SK-N-SH treated with all-trans-retinoic acid at 6 μM for 48 hours (cell line): ENCODE measurements around the gene COA7.

Experiments used
- ATAC-seq: fragments of 200-7000 bp; cut with Tn5 transposase; 3 replicates; pipeline ENCODE4 v1.9.1; 2020; ENCODE audit warnings: mild to moderate bottlenecking, moderate library complexity
- ARNTL ChIP-seq: fragments of 450-650 bp; formaldehyde crosslinking; IDR thresholded peaks from 2 replicates; pipeline ENCODE4 v1.5.0; 2020; ENCODE audit warnings: low read depth, mild to moderate bottlenecking, moderate library complexity, borderline replicate concordance
- BACH2 ChIP-seq: fragments of 250-450 bp; sonication (Bioruptor Pico); IDR thresholded peaks from 2 replicates; pipeline ENCODE4 v1.9.0; 2021; ENCODE audit warnings: mild to moderate bottlenecking, borderline replicate concordance
- ESRRG ChIP-seq: fragments of 250-450 bp; sonication (Bioruptor Pico); IDR thresholded peaks from 2 replicates; pipeline ENCODE4 v1.6.1; 2021; ENCODE audit warnings: mild to moderate bottlenecking
- GLIS3 ChIP-seq: fragments of 250-450 bp; sonication (Bioruptor Pico); IDR thresholded peaks from 2 replicates; pipeline ENCODE4 v1.5.0; 2020; ENCODE audit warnings: mild to moderate bottlenecking, moderate library complexity
- ISL1 ChIP-seq: fragments of 250-450 bp; sonication (Bioruptor Pico); IDR thresholded peaks from 2 replicates; pipeline ENCODE4 v2.1.2; 2022; ENCODE audit warnings: mild to moderate bottlenecking, moderate library complexity
- PPARA ChIP-seq: fragments of 250-450 bp; sonication (Bioruptor Pico); IDR thresholded peaks from 2 replicates; pipeline ENCODE4 v1.5.0; 2020; ENCODE audit warnings: mild to moderate bottlenecking, borderline replicate concordance
- SNAI2 ChIP-seq: fragments of 250-450 bp; sonication (Bioruptor Pico); IDR thresholded peaks from 2 replicates; pipeline ENCODE4 v1.5.0; 2020; ENCODE audit warnings: mild to moderate bottlenecking, moderate library complexity
- TCF4 ChIP-seq: fragments of 250-450 bp; sonication (Bioruptor Pico); IDR thresholded peaks from 2 replicates; pipeline ENCODE4 v1.8.0; 2021; ENCODE audit warnings: mild to moderate bottlenecking, moderate library complexity, borderline replicate concordance
- TOX ChIP-seq: fragments of 250-450 bp; sonication (Bioruptor Pico); IDR thresholded peaks from 2 replicates; pipeline ENCODE4 v1.8.0; 2021; ENCODE audit warnings: mild to moderate bottlenecking, moderate library complexity, borderline replicate concordance
- ZC3H10 ChIP-seq: fragments of 250-450 bp; sonication (Bioruptor Pico); IDR thresholded peaks from 2 replicates; pipeline ENCODE4 v1.5.1; 2021; ENCODE audit warnings: mild to moderate bottlenecking, moderate library complexity
- ZFP3 ChIP-seq: fragments of 250-450 bp; sonication (Bioruptor Pico); IDR thresholded peaks from 2 replicates; pipeline ENCODE4 v1.5.0; 2020; ENCODE audit warnings: mild to moderate bottlenecking, moderate library complexity
- ZNF565 ChIP-seq: fragments of 450-650 bp; formaldehyde crosslinking; conservative IDR thresholded peaks from 2 replicates; pipeline ENCODE4 v1.5.0; 2020; ENCODE audit warnings: low read depth, mild to moderate bottlenecking, moderate library complexity
- ZNF70 ChIP-seq: fragments of 450-650 bp; formaldehyde crosslinking; IDR thresholded peaks from 2 replicates; pipeline ENCODE4 v1.5.0; 2020; ENCODE audit warnings: mild to moderate bottlenecking, moderate library complexity
- ZNF8 ChIP-seq: fragments of 450-650 bp; formaldehyde crosslinking; IDR thresholded peaks from 2 replicates; pipeline ENCODE4 v1.5.0; 2020; ENCODE audit warnings: mild to moderate bottlenecking, moderate library complexity
- TF ChIP-seq, protein P1 (sequence below): fragments of 250-450 bp; sonication (Bioruptor Pico); IDR thresholded peaks from 2 replicates; pipeline ENCODE4 v1.5.1; 2020; ENCODE audit warnings: low read depth, mild to moderate bottlenecking, moderate library complexity
- TF ChIP-seq, protein P2 (sequence below): fragments of 250-450 bp; sonication (Bioruptor Pico); IDR thresholded peaks from 2 replicates; pipeline ENCODE4 v1.8.0; 2021; ENCODE audit warnings: low read depth, mild to moderate bottlenecking, moderate library complexity, borderline replicate concordance
- TF ChIP-seq, protein P3 (sequence below): fragments of 250-450 bp; sonication (Bioruptor Pico); IDR thresholded peaks from 2 replicates; pipeline ENCODE4 v1.5.0; 2020; ENCODE audit warnings: mild to moderate bottlenecking, moderate library complexity
- TF ChIP-seq, protein P4 (sequence below): fragments of 250-450 bp; sonication (Bioruptor Pico); IDR thresholded peaks from 2 replicates; pipeline ENCODE4 v1.8.0; 2020; ENCODE audit warnings: mild to moderate bottlenecking, moderate library complexity, borderline replicate concordance
- TF ChIP-seq, protein P5 (sequence below): fragments of 250-450 bp; sonication (Bioruptor Pico); IDR thresholded peaks from 2 replicates; pipeline ENCODE4 v1.5.1; 2021; ENCODE audit warnings: mild to moderate bottlenecking, moderate library complexity

COA7 gene

DNA sequence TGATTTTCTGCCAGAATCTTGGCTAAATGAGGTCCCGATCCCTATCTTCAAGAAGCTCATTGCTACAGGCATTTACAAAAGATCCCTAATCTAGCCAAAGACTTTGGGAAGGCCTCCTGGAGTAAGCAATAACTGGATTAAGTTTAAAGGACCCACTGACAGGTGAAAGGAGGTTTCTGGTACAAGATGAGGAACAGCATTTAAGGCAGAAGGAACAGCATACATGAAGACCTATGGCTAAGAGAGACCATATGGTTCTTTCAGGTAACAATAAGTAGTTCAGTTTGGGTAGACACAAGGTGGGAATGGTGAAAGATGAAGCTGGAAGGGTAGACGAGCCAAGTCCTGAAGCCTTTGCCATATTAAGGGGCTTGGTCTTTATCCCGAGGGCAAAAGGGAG lies 37.3 kb downstream of the COA7 start:
- ATAC-seq = no peak
- TF ChIP-seq GLIS3 (no peak), ZNF565 (CRISPR knock-in tag) (no peak), PPARA (CRISPR knock-in tag) (no peak)

DNA sequence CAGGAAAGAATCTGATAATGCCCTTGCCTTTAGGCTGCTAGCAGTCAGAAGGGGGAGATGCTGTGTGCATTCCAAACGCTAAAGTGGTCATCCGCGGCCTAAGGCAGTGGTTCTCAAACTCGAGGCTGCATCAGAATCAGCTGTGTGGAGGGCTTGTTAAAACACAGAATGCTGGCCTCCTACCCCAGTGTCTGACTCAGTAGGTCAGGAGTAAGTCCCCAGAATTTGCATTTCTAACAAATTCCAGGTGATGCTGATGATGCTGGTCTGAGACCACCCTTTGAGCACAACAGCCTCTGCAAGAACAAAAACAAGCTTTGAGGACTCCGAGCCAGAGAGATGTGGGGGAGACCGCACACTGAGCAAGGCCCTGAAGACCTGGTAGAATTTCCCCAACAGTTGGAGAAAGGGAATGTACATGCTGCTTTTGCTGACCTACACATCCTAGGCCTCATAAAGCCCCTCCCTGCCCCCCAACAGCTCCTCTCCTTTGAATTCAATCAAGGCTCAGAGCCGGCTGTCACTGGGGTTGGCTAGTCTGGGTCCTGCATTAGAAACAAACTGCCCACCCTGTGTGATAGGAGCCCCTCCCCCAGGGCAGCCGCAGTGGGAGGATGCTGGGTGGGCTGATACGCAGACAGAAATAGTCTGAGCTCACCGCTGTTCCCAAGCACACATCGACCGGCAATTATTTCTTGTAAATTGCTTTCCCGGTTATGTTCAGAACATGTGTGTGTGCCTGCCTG lies 38.1 kb downstream of the COA7 start:
- no peak for ATAC-seq

DNA sequence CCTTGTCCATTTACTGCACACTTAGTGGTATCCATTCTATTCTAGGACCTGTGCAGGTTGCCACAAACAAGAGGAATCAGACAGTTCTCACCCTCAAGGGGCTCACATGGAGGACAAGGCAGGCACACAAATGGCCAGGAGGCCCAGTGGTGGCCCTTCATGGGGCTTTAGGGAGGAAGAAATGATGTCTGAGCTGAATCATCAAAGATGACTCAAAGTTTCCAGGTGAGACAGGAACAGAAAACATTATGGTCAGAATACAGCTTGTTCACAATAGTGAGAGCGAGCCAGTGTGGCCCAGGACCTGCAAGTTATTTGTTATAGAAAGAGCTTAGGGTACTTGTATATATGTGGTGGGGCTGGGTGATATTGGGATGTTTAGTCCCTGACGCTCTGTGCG lies 38.8 kb downstream of the COA7 start:
- no peak for ATAC-seq
- TF ChIP-seq, protein P1, sequence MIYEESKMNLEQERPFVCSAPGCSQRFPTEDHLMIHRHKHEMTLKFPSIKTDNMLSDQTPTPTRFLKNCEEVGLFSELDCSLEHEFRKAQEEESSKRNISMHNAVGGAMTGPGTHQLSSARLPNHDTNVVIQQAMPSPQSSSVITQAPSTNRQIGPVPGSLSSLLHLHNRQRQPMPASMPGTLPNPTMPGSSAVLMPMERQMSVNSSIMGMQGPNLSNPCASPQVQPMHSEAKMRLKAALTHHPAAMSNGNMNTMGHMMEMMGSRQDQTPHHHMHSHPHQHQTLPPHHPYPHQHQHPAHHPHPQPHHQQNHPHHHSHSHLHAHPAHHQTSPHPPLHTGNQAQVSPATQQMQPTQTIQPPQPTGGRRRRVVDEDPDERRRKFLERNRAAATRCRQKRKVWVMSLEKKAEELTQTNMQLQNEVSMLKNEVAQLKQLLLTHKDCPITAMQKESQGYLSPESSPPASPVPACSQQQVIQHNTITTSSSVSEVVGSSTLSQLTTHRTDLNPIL (CRISPR knock-in tag) = no peak
- TF ChIP-seq SNAI2 (CRISPR knock-in tag) (no peak), ZC3H10 (no peak), TOX (CRISPR knock-in tag) (no peak), ARNTL (no peak), ZNF8 (CRISPR knock-in tag) (no peak), PPARA (CRISPR knock-in tag) (no peak), ISL1 (CRISPR knock-in tag) (no peak)
- TF ChIP-seq, protein P2, sequence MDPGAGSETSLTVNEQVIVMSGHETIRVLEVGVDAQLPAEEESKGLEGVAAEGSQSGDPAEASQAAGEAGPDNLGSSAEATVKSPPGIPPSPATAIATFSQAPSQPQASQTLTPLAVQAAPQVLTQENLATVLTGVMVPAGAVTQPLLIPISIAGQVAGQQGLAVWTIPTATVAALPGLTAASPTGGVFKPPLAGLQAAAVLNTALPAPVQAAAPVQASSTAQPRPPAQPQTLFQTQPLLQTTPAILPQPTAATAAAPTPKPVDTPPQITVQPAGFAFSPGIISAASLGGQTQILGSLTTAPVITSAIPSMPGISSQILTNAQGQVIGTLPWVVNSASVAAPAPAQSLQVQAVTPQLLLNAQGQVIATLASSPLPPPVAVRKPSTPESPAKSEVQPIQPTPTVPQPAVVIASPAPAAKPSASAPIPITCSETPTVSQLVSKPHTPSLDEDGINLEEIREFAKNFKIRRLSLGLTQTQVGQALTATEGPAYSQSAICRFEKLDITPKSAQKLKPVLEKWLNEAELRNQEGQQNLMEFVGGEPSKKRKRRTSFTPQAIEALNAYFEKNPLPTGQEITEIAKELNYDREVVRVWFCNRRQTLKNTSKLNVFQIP = no peak

More for the DNA sequence above, 38.1 kb downstream of the COA7 start:
- TF ChIP-seq, protein P3, sequence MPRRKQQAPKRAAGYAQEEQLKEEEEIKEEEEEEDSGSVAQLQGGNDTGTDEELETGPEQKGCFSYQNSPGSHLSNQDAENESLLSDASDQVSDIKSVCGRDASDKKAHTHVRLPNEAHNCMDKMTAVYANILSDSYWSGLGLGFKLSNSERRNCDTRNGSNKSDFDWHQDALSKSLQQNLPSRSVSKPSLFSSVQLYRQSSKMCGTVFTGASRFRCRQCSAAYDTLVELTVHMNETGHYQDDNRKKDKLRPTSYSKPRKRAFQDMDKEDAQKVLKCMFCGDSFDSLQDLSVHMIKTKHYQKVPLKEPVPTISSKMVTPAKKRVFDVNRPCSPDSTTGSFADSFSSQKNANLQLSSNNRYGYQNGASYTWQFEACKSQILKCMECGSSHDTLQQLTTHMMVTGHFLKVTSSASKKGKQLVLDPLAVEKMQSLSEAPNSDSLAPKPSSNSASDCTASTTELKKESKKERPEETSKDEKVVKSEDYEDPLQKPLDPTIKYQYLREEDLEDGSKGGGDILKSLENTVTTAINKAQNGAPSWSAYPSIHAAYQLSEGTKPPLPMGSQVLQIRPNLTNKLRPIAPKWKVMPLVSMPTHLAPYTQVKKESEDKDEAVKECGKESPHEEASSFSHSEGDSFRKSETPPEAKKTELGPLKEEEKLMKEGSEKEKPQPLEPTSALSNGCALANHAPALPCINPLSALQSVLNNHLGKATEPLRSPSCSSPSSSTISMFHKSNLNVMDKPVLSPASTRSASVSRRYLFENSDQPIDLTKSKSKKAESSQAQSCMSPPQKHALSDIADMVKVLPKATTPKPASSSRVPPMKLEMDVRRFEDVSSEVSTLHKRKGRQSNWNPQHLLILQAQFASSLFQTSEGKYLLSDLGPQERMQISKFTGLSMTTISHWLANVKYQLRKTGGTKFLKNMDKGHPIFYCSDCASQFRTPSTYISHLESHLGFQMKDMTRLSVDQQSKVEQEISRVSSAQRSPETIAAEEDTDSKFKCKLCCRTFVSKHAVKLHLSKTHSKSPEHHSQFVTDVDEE (CRISPR knock-in tag) = no peak
- TF ChIP-seq, protein P4, sequence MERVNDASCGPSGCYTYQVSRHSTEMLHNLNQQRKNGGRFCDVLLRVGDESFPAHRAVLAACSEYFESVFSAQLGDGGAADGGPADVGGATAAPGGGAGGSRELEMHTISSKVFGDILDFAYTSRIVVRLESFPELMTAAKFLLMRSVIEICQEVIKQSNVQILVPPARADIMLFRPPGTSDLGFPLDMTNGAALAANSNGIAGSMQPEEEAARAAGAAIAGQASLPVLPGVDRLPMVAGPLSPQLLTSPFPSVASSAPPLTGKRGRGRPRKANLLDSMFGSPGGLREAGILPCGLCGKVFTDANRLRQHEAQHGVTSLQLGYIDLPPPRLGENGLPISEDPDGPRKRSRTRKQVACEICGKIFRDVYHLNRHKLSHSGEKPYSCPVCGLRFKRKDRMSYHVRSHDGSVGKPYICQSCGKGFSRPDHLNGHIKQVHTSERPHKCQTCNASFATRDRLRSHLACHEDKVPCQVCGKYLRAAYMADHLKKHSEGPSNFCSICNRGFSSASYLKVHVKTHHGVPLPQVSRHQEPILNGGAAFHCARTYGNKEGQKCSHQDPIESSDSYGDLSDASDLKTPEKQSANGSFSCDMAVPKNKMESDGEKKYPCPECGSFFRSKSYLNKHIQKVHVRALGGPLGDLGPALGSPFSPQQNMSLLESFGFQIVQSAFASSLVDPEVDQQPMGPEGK (CRISPR knock-in tag) = no peak
- TF ChIP-seq ESRRG (no peak), ISL1 (CRISPR knock-in tag) (no peak), TCF4 (CRISPR knock-in tag) (no peak), ZC3H10 (no peak), BACH2 (no peak), ARNTL (no peak), ZNF70 (CRISPR knock-in tag) (no peak), TOX (CRISPR knock-in tag) (no peak), ZFP3 (no peak)
- TF ChIP-seq, protein P1 (CRISPR knock-in tag) = no peak
- TF ChIP-seq, protein P2 = no peak
- TF ChIP-seq, protein P5, sequence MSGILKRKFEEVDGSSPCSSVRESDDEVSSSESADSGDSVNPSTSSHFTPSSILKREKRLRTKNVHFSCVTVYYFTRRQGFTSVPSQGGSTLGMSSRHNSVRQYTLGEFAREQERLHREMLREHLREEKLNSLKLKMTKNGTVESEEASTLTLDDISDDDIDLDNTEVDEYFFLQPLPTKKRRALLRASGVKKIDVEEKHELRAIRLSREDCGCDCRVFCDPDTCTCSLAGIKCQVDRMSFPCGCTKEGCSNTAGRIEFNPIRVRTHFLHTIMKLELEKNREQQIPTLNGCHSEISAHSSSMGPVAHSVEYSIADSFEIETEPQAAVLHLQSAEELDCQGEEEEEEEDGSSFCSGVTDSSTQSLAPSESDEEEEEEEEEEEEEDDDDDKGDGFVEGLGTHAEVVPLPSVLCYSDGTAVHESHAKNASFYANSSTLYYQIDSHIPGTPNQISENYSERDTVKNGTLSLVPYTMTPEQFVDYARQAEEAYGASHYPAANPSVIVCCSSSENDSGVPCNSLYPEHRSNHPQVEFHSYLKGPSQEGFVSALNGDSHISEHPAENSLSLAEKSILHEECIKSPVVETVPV (CRISPR knock-in tag) = no peak
